ENCODE measurements around the gene NAB2.

- TF ChIP-seq, protein P1, sequence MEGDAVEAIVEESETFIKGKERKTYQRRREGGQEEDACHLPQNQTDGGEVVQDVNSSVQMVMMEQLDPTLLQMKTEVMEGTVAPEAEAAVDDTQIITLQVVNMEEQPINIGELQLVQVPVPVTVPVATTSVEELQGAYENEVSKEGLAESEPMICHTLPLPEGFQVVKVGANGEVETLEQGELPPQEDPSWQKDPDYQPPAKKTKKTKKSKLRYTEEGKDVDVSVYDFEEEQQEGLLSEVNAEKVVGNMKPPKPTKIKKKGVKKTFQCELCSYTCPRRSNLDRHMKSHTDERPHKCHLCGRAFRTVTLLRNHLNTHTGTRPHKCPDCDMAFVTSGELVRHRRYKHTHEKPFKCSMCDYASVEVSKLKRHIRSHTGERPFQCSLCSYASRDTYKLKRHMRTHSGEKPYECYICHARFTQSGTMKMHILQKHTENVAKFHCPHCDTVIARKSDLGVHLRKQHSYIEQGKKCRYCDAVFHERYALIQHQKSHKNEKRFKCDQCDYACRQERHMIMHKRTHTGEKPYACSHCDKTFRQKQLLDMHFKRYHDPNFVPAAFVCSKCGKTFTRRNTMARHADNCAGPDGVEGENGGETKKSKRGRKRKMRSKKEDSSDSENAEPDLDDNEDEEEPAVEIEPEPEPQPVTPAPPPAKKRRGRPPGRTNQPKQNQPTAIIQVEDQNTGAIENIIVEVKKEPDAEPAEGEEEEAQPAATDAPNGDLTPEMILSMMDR (IDR thresholded peaks at IDR 0.05; ENCODE audit: low read depth, low read length) = no peak
- TF ChIP-seq POLR2A (IDR thresholded peaks at IDR 0.05; ENCODE audit: extremely low read depth, insufficient read length) (no peak), MAX (IDR thresholded peaks at IDR 0.05; ENCODE audit: low read depth, low read length) (no peak), MYC (IDR thresholded peaks at IDR 0.05; ENCODE audit: low read depth, low read length) (no peak)
Measured at GRCh38 chr12:57135527-57136326, 46.8 kb downstream of the NAB2 start.
